KMS-11 (cell line): ENCODE data around the gene FGF9.

Experiments
- H2AFZ ChIP-seq: fragments of 200-600 bp; sonication (generic); 2 replicates; pipeline ENCODE4 v1.6.1; 2016; ENCODE audit warnings: antibody characterized with exemption, mixed run types, low read depth
- H3K27ac ChIP-seq: fragments of 200-600 bp; sonication (generic); 2 replicates; pipeline ENCODE4 v1.6.1; 2016; ENCODE audit warnings: mild to moderate bottlenecking, mixed run types
- H3K27me3 ChIP-seq: fragments of 200-600 bp; sonication (generic); 2 replicates; pipeline ENCODE4 v1.6.1; 2017; ENCODE audit warnings: mild to moderate bottlenecking, low read depth, mixed run types, moderate library complexity; ENCODE audit not compliant: insufficient read depth
- H3K36me3 ChIP-seq: fragments of 200-600 bp; sonication (generic); 2 replicates; pipeline ENCODE4 v1.6.1; 2017; ENCODE audit warnings: mild to moderate bottlenecking, mixed run types; ENCODE audit not compliant: insufficient read depth
- H3K4me1 ChIP-seq: fragments of 200-600 bp; sonication (generic); 2 replicates; pipeline ENCODE4 v1.6.1; 2016; ENCODE audit warnings: mild to moderate bottlenecking, low read depth, mixed run types; ENCODE audit not compliant: poor library complexity, severe bottlenecking
- H3K4me2 ChIP-seq: fragments of 200-600 bp; sonication (generic); 2 replicates; pipeline ENCODE4 v1.7.0; 2016; ENCODE audit warnings: mild to moderate bottlenecking, mixed run types
- H3K4me3 ChIP-seq: fragments of 200-600 bp; sonication (generic); IDR thresholded peaks from 2 replicates; pipeline ENCODE4 v1.6.1; 2017; ENCODE audit warnings: low read depth, low read length, mixed read lengths; ENCODE audit not compliant: insufficient read depth
- H3K79me2 ChIP-seq: fragments of 200-600 bp; sonication (generic); 2 replicates; pipeline ENCODE4 v1.6.1; 2016; ENCODE audit warnings: low read depth, mixed run types; ENCODE audit not compliant: insufficient read depth
- H3K9ac ChIP-seq: fragments of 200-600 bp; sonication (generic); 2 replicates; pipeline ENCODE4 v1.6.1; 2016; ENCODE audit warnings: mild to moderate bottlenecking, mixed run types
- H4K20me1 ChIP-seq: fragments of 200-600 bp; sonication (generic); 2 replicates; pipeline ENCODE4 v1.6.1; 2016; ENCODE audit warnings: mild to moderate bottlenecking, mixed run types; ENCODE audit not compliant: insufficient read depth
- CTCF ChIP-seq: fragments of 200-600 bp; sonication (generic); conservative IDR thresholded peaks from 2 replicates; pipeline ENCODE4 v1.6.1; 2017; ENCODE audit warnings: low read depth, mild to moderate bottlenecking, antibody characterized with exemption, low read length, moderate library complexity, mixed read lengths

FGF9 gene

DNA sequence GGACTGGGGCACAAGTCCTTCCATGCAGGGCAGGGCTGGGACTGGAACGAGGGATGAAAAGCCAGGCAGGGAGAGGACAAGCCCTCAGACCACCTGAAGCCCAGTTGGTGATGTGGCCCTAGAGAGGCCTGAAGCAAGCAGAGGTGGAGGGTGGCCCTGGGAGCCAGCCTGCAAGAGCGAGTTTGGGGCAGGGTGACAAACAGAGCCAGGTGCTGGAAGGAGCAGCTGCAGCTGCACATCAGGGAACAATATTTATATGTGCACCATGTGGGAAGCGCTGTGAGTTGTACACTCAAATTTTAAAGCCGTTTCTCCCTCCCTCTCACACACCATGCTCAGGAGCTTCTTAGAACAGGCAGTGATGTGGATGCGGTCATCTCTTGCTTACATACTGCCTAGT, 67.8 kb downstream of the FGF9 start:
- H3K27me3 ChIP-seq: no peaks in the 10 kb centered on the region
- no peak overlapping the region for H3K9ac ChIP-seq
- no peaks in the 10 kb centered on the region for H3K4me1 ChIP-seq
- H4K20me1 ChIP-seq: no peaks in the 10 kb centered on the region
- H3K4me3 ChIP-seq: no peak overlapping the region
- H3K79me2 ChIP-seq: no peaks in the 10 kb centered on the region
- H3K36me3 ChIP-seq: no peaks in the 10 kb centered on the region
- no peak overlapping the region for H2AFZ ChIP-seq
- TF ChIP-seq CTCF: no peak
- H3K27ac ChIP-seq: no peak overlapping the region
- no peak overlapping the region for H3K4me2 ChIP-seq

DNA sequence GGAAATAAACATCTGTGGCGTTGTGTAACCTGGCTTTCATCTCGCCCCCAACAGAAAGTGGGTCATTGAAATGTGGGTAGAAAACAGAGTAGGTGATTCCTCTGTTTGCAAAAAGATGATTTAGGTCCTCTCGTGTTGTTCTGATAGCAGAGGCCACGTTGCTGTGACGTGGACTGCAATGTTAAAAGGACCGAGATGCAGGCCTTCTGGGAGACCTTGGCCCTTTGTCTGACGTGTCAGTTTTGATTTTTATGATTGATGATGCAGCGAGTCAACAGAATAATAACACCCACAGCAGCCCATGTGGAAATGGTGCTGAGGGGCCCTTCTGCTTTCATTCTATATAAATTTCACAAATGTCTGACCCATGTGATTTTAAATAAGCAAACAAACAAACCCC, 68.9 kb downstream of the FGF9 start:
- Histone ChIP-seq H4K20me1 (no peaks in the 10 kb centered on the region), H3K4me2 (no peak overlapping the region), H2AFZ (no peak overlapping the region), H3K36me3 (no peaks in the 10 kb centered on the region), H3K27ac (no peak overlapping the region), H3K4me3 (no peak overlapping the region), H3K27me3 (no peaks in the 10 kb centered on the region), H3K79me2 (no peaks in the 10 kb centered on the region), H3K9ac (no peak overlapping the region), H3K4me1 (no peaks in the 10 kb centered on the region)
- TF ChIP-seq CTCF: no peak

DNA sequence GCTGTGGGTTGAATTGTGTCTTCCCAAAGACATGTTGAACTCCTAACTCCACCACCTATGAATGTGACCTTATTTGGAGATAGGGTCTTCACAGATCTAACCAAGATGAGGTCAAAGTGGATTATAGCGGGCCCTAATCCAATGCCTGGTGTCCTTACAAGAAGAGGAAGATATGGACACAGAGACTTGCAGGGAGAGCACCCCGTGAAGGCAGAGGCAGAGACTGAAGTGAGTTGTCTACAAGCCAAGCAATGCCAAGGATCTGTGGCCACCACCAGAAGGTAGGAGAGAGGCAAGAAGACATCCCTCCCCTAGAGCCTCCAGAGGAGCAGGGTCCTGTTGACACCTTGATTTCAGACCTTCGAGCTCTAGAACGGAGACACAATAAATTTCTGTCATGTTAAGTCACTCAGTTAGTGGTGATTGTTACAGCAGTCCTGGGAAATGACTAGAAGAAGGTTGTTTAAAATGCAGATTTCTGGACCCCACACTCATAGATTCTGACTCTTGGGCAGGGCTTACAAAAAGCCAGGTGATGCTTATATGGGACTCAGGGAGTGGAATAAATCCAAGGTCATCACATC, 70.6 kb downstream of the FGF9 start:
- Histone ChIP-seq H3K79me2 (no peaks in the 10 kb centered on the region), H3K27ac (no peak overlapping the region), H4K20me1 (no peaks in the 10 kb centered on the region), H3K27me3 (no peaks in the 10 kb centered on the region), H2AFZ (no peak overlapping the region), H3K4me3 (no peak overlapping the region), H3K9ac (no peak overlapping the region), H3K4me1 (no peaks in the 10 kb centered on the region), H3K4me2 (no peak overlapping the region), H3K36me3 (no peaks in the 10 kb centered on the region)
- TF ChIP-seq CTCF: no peak

DNA sequence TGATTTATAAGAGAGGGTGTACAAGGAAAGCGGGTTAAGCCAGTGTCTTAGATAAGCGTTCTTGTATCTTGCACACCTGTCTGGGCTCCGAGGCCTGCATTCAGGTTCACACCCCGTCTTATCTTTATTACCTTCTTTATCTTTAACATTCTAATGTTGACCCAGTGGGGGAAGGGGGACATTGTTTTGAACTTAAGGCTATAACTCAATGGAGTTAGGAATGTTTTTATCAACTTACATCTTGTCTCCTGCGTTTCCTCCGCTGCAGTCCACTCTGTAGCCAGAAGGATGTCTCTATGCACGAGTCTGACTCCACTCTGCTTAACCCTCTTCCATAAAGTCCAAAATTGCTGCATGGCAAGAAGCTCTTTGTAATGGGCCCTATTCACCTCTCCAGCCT, 71.2 kb downstream of the FGF9 start:
- Histone ChIP-seq H3K27ac (no peak overlapping the region), H2AFZ (no peak overlapping the region), H3K4me2 (no peak overlapping the region), H3K4me1 (no peaks in the 10 kb centered on the region), H3K9ac (no peak overlapping the region), H4K20me1 (no peaks in the 10 kb centered on the region), H3K4me3 (no peak overlapping the region), H3K79me2 (no peaks in the 10 kb centered on the region), H3K36me3 (no peaks in the 10 kb centered on the region), H3K27me3 (no peaks in the 10 kb centered on the region)
- no peak for TF ChIP-seq CTCF
